CD1c-positive myeloid dendritic cell (primary cell): ENCODE results near the gene NT5DC2.
A peak's percentile ranks its signal among the peaks of the same experiment; 100 is the strongest.
"Not testable (repeated sequence)": the region's sequence is repeated elsewhere in the genome, so short reads cannot be mapped to it uniquely, and the experiment has no call there.

Source experiments
- DNase-seq: peaks from one replicate; pipeline ENCODE4 v3.0.0-alpha.2; 2016; ENCODE audit errors: extremely low spot score

NT5DC2 gene

GRCh38 chr3:52537165-52537620, 3.5 kb upstream of the NT5DC2 start:
- DNase-seq: no peak

GRCh38 chr3:52536369-52537164, 2.9 kb upstream of the NT5DC2 start, which contains the start of gene UQCC5:
TSS of gene UQCC5 (plus strand) at chr3:52536605. CDS start at chr3:52536756, 151 bp downstream.
- DNase-seq: peak; percentile 100

GRCh38 chr3:52536112-52536368, 2.4 kb upstream of the NT5DC2 start:
- DNase-seq: no peak

GRCh38 chr3:52535411-52536111, 1.9 kb upstream of the NT5DC2 start:
- DNase-seq: no peak

- no peak for DNase-seq
These were observed 875 bp upstream of the NT5DC2 start for GRCh38 chr3:52534281-52535183.

- DNase-seq: peak; percentile 22
These were observed 627 bp downstream of the NT5DC2 start for GRCh38 chr3:52532838-52533622.

- peak; percentile 45 for DNase-seq
These were observed 1.2 kb downstream of the NT5DC2 start for GRCh38 chr3:52532517-52532837.

GRCh38 chr3:52531860-52532516, 1.7 kb downstream of the NT5DC2 start:
- no peak for DNase-seq

- no peak for DNase-seq
These were observed 2.5 kb downstream of the NT5DC2 start for GRCh38 chr3:52530918-52531826.

GRCh38 chr3:52529376-52530333, 4.0 kb downstream of the NT5DC2 start:
- no peak for DNase-seq

- DNase-seq: no peak
These were observed 4.9 kb downstream of the NT5DC2 start for GRCh38 chr3:52528586-52529375.

GRCh38 chr3:52527732-52528585, 5.7 kb downstream of the NT5DC2 start:
- no peak for DNase-seq

GRCh38 chr3:52527039-52527731, 6.5 kb downstream of the NT5DC2 start:
- no peak for DNase-seq

GRCh38 chr3:52526671-52527038, 7.0 kb downstream of the NT5DC2 start:
- DNase-seq: not testable (repeated sequence)

GRCh38 chr3:52525680-52526561, 7.7 kb downstream of the NT5DC2 start:
- no peak for DNase-seq
